ENCODE measurements around the gene PODXL.
"Not testable (repeated sequence)": the region's sequence is repeated elsewhere in the genome, so short reads cannot be mapped to it uniquely, and the experiment has no call there.

Gene PODXL

DNA sequence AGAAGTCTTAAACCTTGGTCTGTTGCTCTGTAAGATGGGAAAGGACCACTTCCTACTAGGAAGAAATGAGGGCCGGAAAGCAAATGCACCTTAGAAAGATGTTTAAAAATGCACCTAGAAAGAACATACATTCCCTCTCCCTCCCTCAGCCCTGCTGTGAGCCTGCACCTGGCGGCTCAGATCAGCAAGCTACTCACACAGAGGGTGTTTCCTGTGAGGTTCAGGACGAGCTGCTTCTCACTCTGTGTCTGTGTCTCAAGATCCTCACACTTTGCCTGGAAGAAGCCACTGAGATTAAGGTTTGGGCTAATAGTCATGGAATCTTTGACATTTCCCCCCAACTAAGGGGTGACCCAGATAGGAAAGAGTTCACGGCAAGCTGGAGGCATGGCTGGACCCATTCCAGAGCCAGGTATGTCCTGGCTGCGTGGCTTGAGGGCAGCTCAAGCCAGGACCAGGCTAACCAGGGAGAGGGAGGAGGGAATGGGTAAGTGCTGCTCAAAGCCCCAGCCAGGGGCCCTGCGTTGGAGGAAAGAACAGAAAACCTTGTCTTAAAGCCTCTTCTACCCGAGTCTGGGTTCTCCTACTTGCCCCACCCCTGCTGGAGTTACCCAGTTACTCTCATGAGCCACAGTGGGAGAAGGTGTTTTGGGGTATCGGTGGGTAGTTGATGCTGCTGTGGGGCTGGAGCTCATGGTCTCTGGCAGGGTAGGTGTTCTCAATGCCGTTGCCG, 47.5 kb downstream of the PODXL start:
- no peak for DNase-seq

DNA sequence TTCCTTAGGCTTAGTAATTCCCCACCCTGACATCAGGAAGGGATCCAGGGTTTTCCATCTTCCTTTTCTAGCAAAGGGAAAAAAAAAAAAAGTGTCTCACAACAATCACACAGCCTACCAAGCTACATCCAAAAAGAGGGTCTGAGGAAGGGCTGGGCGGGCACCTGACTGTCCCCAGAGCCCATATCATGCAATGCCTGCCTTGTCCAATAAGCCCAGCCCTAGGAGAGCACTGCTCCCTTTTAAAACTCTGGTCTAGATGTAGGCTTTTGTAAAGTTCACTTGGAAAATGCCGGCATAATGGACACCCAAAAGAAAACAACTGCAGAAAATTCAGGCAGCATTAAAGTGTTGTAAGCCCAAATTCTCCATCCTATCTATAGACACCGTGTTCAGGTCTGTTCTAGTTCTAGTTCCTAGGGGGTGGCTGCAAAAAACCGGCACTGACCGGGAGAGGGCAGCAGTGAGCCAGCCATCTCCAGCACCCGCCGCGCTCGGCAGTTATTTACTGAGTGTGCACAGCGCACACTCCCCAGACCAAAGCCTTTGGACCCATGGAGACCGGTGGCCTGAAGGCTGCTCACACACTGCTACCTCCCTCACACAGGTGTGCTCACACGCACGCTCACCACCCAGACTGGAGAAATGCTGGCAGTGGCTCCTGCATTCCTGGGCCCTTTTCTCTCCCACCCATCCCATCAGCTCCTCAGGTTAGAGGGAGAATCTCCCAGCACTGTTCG, 48.7 kb downstream of the PODXL start:
- peak; percentile 81 for DNase-seq

GRCh38 chr7:131506597-131506996, 49.8 kb downstream of the PODXL start:
- DNase-seq, result no peak

GRCh38 chr7:131505636-131506557, 50.5 kb downstream of the PODXL start:
- no peak for DNase-seq

GRCh38 chr7:131505037-131505620, 51.3 kb downstream of the PODXL start:
- DNase-seq, result not testable (repeated sequence)

- no peak for DNase-seq
These were observed 52.1 kb downstream of the PODXL start for GRCh38 chr7:131504157-131504899.

DNA sequence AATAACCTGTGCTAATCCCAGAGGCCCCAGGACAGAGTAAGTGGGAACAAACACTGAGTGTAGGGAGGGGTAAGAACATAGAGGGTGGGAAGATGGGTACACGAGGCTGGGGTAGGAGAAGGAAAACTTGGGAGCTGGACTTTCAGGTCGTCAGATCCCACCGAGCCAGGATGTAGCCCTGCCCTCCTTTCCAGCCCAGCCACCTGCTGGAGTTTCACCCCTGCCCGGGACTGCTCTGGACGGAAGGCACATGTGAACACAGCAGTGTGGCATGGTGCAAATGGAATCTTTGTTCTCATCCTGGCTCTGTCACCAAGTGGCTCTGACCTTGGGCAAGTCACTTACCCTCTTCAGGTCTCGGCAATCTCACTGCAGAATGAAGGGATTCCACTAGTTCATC, 52.8 kb downstream of the PODXL start:
- no peak for DNase-seq

- DNase-seq, result no peak
These were observed 53.5 kb downstream of the PODXL start for GRCh38 chr7:131502810-131503508.

DNA sequence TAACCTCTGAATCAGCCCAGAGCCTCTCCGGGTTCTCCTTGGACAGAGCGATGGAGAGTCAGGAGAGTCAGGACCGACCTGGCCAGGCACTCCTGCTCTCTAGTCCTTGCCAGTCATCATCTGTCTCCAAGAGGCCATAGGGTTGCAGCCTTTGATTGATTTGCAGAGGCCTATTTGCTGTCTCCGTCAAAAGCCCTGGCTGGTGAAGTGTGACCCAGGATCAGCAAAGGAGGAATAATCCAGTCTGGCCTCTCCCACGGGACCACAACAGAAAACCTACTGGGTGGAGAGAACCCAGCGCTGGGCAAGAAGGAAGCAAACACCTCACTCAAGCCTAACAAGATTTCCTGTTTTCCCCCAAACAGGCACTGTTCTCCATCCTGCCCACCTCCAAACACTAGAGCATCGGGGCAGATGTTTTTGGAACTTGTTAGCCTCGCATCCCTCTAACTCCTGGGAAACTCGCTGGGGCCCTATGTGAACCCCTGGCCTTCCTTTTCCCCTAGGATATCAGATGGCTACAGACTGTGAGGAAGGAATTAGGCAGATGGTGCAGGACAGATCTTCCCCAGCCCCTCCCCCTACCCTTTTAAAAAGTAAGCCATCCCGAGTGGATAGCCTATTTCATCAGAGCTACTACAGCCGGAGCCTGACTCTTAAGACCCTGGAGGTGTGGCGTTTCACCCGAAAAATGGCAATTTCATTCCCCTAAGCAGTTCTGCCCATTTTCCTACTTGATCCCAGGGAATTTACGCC, 54.3 kb downstream of the PODXL start:
- no peak for DNase-seq

DNA sequence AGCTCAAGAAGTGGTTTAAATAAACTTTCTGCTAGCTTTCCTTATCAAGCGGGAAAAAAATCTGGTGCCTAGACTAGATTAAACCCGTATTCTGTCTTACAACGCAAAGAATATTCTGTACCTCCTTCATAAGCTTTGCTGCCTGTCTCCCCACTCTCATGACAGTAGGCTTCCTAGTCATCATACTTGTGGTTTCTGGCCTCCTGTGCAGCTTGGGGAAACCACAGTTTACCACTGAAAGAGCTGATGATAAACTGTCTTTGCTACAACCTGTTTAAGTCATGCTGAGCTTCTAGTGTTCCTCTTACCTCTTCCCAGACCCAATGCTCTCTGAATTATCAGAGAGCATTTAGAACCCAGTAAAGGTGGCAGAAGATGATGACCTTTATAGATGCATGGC, 55.0 kb downstream of the PODXL start:
- no peak for DNase-seq

DNA sequence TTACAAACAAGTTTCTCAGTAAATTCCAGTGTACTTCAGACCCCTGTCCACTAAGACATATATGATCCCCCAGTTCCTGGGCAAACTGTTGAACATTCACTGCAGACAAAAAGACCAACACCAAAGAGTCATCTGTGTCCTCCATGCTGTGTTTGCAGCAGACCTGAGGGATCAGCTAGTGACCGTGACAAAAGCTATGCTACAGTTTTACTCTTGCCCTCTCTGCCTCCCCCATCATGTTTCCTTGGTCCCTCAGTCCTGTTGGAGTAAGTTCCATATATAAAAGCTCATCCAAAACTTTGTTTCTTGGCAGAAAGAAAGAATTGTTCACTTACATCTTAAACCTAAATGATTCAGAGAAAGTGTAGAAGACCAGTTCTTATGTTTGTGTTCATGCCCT, 56.1 kb downstream of the PODXL start:
- no peak for DNase-seq

- no peak for DNase-seq
These were observed 56.6 kb downstream of the PODXL start for GRCh38 chr7:131499801-131500200.

- DNase-seq, result no peak
These were observed 58.1 kb downstream of the PODXL start for GRCh38 chr7:131498237-131498885.

GRCh38 chr7:131497454-131497853, 59.0 kb downstream of the PODXL start:
- no peak for DNase-seq

GRCh38 chr7:131495669-131496498, 60.5 kb downstream of the PODXL start:
- no peak for DNase-seq

- no peak for DNase-seq
These were observed 62.2 kb downstream of the PODXL start for GRCh38 chr7:131494182-131494581.

DNA sequence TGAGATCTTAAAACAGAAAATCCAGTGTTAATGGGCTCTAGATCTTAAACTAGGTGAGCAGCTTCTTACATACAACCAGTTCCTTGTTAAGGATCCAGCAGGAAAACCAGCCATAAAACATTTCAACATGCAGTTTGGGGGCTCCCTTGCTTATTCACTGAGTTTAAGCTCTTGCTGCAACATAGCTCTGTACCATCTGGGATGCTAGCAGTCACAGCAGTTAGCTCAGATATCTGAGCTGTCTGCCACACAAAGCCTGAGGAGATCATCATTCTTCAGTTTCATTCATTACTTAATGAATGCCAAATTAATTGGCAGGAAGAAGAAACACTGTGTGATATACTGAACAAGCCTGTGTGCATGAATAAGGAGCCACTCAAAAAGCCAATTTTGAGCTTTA, 62.8 kb downstream of the PODXL start:
- no peak for DNase-seq

- DNase-seq, result no peak
These were observed 63.3 kb downstream of the PODXL start for GRCh38 chr7:131493081-131493480.

GRCh38 chr7:131489881-131490280, 66.5 kb downstream of the PODXL start:
- no peak for DNase-seq

Data from T-helper 9 cell (primary cell).